Measurements from ENCODE around the gene AK5. TPM values are rescaled to one million over a fixed set of nuclear protein-coding genes. Genes with fewer than 3 reads are reported as not detected.

AK5 gene
- polyA plus RNA-seq, 2 of the 4 experiments (the other 2 are of a cell fraction), result 4.9 to 6.1 TPM

- ChIA-PET CTCF (no interaction called here), POLR2A (no interaction called here)
- no peak for FAIRE-seq
- no peak for TF ChIP-seq FOXS1 (CRISPR knock-in tag; IDR thresholded peaks at IDR 0.05)
- TF ChIP-seq ESRRA (IDR thresholded peaks at IDR 0.05; ENCODE audit: borderline replicate concordance, low read length), result no peak
- Histone ChIP-seq H3K9me3 (peaks cover 8% of the 10 kb centered on the region; the same call in 1 of the 3 replicates), H3K4me2 (no peak overlapping the region), H3K4me3 (no peak overlapping the region), H3K27ac (no peak overlapping the region), H3K4me1 (peaks cover 20% of the 10 kb centered on the region)
- no peak for DNase-seq (ENCODE audit: low read depth in 1 of 2, low spot score in 1 of 2)
- WGBS (ENCODE audit: missing lambda C conversion rate), result 96% methylated on average over 1 of the region's 1 CpG
- no peak for ATAC-seq
These were observed 47.7 kb upstream of the AK5 start for GRCh38 chr1:77234096-77234495.

GRCh38 chr1:77234943-77235342 is 46.9 kb upstream of the AK5 start:
- DNase-seq (ENCODE audit: low read depth in 1 of 2, low spot score in 1 of 2) (no peak), ATAC-seq (no peak), FAIRE-seq (no peak)
- CTCF ChIA-PET, result interaction anchor here (1.4 kb wide), 1 partner anchor 298 kb away, joined by 3 read pairs; no protein-coding TSS in a partner anchor
- Histone ChIP-seq H3K27ac (no peak overlapping the region), H3K4me1 (peaks cover 11% of the 10 kb centered on the region), H3K4me3 (no peak overlapping the region), H3K4me2 (no peak overlapping the region), H3K9me3 (peaks cover 8% of the 10 kb centered on the region; the same call in 1 of the 3 replicates)
- POLR2A ChIA-PET, result no interaction called here
- WGBS (ENCODE audit: missing lambda C conversion rate), result 40% methylated on average over 1 of the region's 1 CpG
- no peak for TF ChIP-seq HDAC2 (IDR thresholded peaks at IDR 0.05)
- TF ChIP-seq JUNB (IDR thresholded peaks at IDR 0.05), result no peak
- no peak for TF ChIP-seq RARB (CRISPR knock-in tag; IDR thresholded peaks at IDR 0.05)

GRCh38 chr1:77238462-77238861 is 43.4 kb upstream of the AK5 start:
- no peak for ATAC-seq
- WGBS (ENCODE audit: missing lambda C conversion rate), result 57% methylated on average over 1 of the region's 1 CpG
- no peak overlapping the region for H3K27ac ChIP-seq
- TF ChIP-seq CHD4 (IDR thresholded peaks at IDR 0.05; ENCODE audit: borderline replicate concordance) (no peak), MYC (IDR thresholded peaks at IDR 0.05; ENCODE audit: borderline replicate concordance, low read length) (no peak), ZNF302 (CRISPR knock-in tag; IDR thresholded peaks at IDR 0.05) (no peak), USF2 (IDR thresholded peaks at IDR 0.05) (no peak), MAX (IDR thresholded peaks at IDR 0.05) (no peak), ZC3H11A (IDR thresholded peaks at IDR 0.05) (no peak), CBX8 (IDR thresholded peaks at IDR 0.05) (no peak), RARB (CRISPR knock-in tag; IDR thresholded peaks at IDR 0.05) (no peak), KDM5A (IDR thresholded peaks at IDR 0.05) (no peak), ZFP36 (IDR thresholded peaks at IDR 0.05; ENCODE audit: borderline replicate concordance, partially characterized antibody) (no peak), NFE2L2 (conservative IDR thresholded peaks at IDR 0.05; ENCODE audit: low read length) (no peak), SMC3 (IDR thresholded peaks at IDR 0.05) (no peak), FOSB (CRISPR knock-in tag; IDR thresholded peaks at IDR 0.05) (no peak), REST (IDR thresholded peaks at IDR 0.05) (no peak), FOXS1 (CRISPR knock-in tag; IDR thresholded peaks at IDR 0.05) (no peak)
- peaks cover 1% of the 10 kb centered on the region; the same call in 1 of the 3 replicates for H3K9me3 ChIP-seq
- FAIRE-seq, result no peak
- ChIA-PET POLR2A (no interaction called here), CTCF (interaction anchor here (1.2 kb wide), 1 partner anchor 444 kb away, joined by 4 read pairs; no protein-coding TSS in a partner anchor)
- no peak overlapping the region for H3K4me3 ChIP-seq
- no peak overlapping the region for H3K4me2 ChIP-seq
- no peak for DNase-seq (ENCODE audit: low read depth in 1 of 2, low spot score in 1 of 2)
- H3K4me1 ChIP-seq, result no peaks in the 10 kb centered on the region

All from A549 (cell line).